HL-60 (cell line): ENCODE data around the gene RSPH1.

ENCODE experiments used
- GABPA ChIP-seq: IDR thresholded peaks from 2 replicates; pipeline ENCODE4 v1.6.1; 2012; ENCODE audit warnings: low read depth
- POLR2AphosphoS5 ChIP-seq: IDR thresholded peaks from 2 replicates; pipeline ENCODE4 v1.6.1; 2012; ENCODE audit warnings: low read depth
- SPI1 ChIP-seq: IDR thresholded peaks from 2 replicates; pipeline ENCODE4 v1.6.1; 2012; ENCODE audit warnings: low read depth, mild to moderate bottlenecking, borderline replicate concordance
- TF ChIP-seq, protein P1 (sequence below): IDR thresholded peaks from one replicate; pipeline ENCODE4 v1.5.1; 2011; ENCODE audit warnings: low read length, control low read depth, inconsistent platforms; ENCODE audit not compliant: insufficient read depth
- TF ChIP-seq, protein P2 (sequence below): IDR thresholded peaks from 2 replicates; pipeline ENCODE4 v1.6.1; 2012; ENCODE audit warnings: low read depth; ENCODE audit not compliant: insufficient replicate concordance

DNA sequence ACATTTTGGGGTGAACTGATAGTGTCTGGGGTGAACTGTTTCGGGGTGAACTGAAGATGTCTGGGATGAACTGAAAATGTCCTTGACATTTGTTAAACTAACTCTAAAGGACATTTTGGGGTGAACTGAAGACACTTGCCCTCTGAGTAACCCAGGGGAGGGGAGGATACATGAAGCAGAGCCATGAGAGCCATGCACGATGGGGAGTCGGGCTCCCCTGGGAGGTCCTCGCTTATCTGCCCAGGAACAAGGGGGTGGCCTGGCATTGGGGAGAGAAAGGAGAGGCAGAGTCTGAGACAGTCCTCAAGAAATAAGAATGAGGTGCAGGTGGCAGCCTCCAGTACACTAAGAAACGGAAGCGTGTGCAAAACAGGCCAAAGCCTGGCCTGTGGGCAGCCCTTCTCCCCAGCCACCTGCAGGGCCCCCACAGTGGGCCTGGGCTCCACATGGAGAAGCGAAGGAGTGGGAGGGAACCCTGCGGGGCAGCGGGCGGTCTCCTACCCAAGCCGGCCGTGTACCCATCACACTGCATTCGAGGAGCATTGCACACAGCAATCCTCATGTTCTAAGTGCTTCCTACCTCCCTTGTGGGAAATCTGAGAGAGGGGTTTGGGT, 24.2 kb downstream of the RSPH1 start:
- TF ChIP-seq, protein P1, sequence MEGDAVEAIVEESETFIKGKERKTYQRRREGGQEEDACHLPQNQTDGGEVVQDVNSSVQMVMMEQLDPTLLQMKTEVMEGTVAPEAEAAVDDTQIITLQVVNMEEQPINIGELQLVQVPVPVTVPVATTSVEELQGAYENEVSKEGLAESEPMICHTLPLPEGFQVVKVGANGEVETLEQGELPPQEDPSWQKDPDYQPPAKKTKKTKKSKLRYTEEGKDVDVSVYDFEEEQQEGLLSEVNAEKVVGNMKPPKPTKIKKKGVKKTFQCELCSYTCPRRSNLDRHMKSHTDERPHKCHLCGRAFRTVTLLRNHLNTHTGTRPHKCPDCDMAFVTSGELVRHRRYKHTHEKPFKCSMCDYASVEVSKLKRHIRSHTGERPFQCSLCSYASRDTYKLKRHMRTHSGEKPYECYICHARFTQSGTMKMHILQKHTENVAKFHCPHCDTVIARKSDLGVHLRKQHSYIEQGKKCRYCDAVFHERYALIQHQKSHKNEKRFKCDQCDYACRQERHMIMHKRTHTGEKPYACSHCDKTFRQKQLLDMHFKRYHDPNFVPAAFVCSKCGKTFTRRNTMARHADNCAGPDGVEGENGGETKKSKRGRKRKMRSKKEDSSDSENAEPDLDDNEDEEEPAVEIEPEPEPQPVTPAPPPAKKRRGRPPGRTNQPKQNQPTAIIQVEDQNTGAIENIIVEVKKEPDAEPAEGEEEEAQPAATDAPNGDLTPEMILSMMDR: no peak
- TF ChIP-seq GABPA: no peak
- TF ChIP-seq, protein P2, sequence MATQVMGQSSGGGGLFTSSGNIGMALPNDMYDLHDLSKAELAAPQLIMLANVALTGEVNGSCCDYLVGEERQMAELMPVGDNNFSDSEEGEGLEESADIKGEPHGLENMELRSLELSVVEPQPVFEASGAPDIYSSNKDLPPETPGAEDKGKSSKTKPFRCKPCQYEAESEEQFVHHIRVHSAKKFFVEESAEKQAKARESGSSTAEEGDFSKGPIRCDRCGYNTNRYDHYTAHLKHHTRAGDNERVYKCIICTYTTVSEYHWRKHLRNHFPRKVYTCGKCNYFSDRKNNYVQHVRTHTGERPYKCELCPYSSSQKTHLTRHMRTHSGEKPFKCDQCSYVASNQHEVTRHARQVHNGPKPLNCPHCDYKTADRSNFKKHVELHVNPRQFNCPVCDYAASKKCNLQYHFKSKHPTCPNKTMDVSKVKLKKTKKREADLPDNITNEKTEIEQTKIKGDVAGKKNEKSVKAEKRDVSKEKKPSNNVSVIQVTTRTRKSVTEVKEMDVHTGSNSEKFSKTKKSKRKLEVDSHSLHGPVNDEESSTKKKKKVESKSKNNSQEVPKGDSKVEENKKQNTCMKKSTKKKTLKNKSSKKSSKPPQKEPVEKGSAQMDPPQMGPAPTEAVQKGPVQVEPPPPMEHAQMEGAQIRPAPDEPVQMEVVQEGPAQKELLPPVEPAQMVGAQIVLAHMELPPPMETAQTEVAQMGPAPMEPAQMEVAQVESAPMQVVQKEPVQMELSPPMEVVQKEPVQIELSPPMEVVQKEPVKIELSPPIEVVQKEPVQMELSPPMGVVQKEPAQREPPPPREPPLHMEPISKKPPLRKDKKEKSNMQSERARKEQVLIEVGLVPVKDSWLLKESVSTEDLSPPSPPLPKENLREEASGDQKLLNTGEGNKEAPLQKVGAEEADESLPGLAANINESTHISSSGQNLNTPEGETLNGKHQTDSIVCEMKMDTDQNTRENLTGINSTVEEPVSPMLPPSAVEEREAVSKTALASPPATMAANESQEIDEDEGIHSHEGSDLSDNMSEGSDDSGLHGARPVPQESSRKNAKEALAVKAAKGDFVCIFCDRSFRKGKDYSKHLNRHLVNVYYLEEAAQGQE: no peak
- no peak for TF ChIP-seq SPI1
- TF ChIP-seq POLR2AphosphoS5: no peak
